Kidney epithelial cell (primary cell): ENCODE data around the gene GPD1. TPM values are rescaled to one million over a fixed set of nuclear protein-coding genes. Genes with fewer than 3 reads are reported as not detected.
A peak's percentile ranks its signal among the peaks of the same experiment; 100 is the strongest.

Source experiments
- DNase-seq: peaks from one replicate; pipeline ENCODE4 v3.0.0-alpha.2; 2010; ENCODE audit warnings: low read depth
- H3K27me3 ChIP-seq: 2 replicates; pipeline ENCODE4 v1.6.0; 2011; ENCODE audit warnings: low read length; ENCODE audit not compliant: control insufficient read depth, insufficient read depth
- H3K36me3 ChIP-seq: 2 replicates; pipeline ENCODE4 v1.5.1; 2011; ENCODE audit warnings: low read length; ENCODE audit not compliant: control insufficient read depth, insufficient read depth
- H3K4me3 ChIP-seq: 2 replicates; pipeline ENCODE4 v1.5.1; 2011; ENCODE audit warnings: low read depth, mild to moderate bottlenecking, control low read depth, low read length
- total RNA-seq: library from RNA; depleted of rRNA; stranded (reverse); fragments of >200 nt; gene quantifications from 2 replicates; pipeline ENCODE4 v1.2.3, GENCODE V29; 2015
- TF ChIP-seq, protein P1 (sequence below): IDR thresholded peaks from 2 replicates; pipeline ENCODE4 v1.5.1; 2011; ENCODE audit warnings: mild to moderate bottlenecking, moderate library complexity, low read length, control low read depth, inconsistent platforms; ENCODE audit not compliant: insufficient read depth, poor library complexity, severe bottlenecking

The GPD1 gene
- total RNA-seq, 1 donor from 2014 or later: 0.04 TPM

DNA sequence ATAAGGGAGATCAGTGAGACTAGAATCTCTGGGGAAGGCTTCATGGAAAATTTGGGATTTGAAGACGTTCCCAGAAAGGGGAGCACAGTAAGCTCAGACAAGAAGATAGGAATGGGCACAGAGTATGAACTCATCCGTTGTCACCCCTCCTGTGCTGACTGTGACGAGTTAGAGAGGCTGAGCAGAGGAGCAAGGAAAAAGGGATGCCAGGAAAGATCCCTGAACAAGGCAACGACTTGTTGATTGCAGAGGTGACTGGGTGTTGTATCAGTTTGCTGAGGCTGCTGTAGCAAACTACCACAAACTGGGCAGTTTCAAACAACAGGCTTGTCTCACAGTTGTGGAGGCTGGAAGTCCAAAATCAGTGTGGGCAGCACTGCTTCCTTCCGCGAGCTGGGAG, 5.9 kb upstream of the GPD1 start:
- no peak overlapping the region for H3K4me3 ChIP-seq
- no peak for DNase-seq
- H3K27me3 ChIP-seq: no peaks in the 10 kb centered on the region
- H3K36me3 ChIP-seq: peaks cover 3% of the 10 kb centered on the region
- TF ChIP-seq, protein P1, sequence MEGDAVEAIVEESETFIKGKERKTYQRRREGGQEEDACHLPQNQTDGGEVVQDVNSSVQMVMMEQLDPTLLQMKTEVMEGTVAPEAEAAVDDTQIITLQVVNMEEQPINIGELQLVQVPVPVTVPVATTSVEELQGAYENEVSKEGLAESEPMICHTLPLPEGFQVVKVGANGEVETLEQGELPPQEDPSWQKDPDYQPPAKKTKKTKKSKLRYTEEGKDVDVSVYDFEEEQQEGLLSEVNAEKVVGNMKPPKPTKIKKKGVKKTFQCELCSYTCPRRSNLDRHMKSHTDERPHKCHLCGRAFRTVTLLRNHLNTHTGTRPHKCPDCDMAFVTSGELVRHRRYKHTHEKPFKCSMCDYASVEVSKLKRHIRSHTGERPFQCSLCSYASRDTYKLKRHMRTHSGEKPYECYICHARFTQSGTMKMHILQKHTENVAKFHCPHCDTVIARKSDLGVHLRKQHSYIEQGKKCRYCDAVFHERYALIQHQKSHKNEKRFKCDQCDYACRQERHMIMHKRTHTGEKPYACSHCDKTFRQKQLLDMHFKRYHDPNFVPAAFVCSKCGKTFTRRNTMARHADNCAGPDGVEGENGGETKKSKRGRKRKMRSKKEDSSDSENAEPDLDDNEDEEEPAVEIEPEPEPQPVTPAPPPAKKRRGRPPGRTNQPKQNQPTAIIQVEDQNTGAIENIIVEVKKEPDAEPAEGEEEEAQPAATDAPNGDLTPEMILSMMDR: no peak

DNA sequence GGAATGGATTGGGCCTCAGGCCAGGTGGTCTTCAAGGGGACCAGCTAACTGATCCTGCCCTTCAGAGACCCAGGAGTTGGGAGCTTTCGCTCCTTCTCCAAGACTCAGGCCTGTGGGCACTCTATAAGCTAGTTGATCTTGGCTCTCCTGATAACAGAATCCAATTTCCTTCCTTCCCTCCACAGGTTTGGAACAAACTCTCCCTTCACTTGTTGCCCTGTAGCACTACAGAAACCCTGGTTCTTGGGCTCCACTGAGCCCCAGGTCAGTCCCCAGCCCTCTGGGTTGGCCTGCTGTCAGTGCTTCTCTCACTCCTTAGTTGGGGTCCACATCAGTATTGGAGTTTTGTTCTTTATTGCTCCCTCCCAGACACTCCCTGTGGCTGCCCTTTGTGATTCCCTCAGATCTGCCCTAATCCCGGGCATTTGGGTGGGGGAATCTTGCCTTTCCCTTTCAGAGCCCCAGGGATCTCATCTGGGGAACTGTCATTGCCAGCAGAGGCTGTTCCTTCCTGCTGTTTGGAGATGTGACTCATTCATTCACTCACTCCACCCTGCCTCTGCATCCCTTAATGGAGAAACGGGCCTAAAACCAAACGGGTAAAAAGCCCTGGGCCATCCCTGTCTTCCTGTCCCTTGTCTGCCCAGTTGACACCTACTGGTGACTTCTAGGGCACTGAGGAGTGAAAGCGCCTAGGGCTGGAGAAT, 4.4 kb upstream of the GPD1 start:
- Histone ChIP-seq H3K4me3 (no peak overlapping the region), H3K27me3 (peaks cover under 1% of the 10 kb centered on the region), H3K36me3 (peaks cover 3% of the 10 kb centered on the region)
- DNase-seq: no peak
- TF ChIP-seq, protein P1: no peak

DNA sequence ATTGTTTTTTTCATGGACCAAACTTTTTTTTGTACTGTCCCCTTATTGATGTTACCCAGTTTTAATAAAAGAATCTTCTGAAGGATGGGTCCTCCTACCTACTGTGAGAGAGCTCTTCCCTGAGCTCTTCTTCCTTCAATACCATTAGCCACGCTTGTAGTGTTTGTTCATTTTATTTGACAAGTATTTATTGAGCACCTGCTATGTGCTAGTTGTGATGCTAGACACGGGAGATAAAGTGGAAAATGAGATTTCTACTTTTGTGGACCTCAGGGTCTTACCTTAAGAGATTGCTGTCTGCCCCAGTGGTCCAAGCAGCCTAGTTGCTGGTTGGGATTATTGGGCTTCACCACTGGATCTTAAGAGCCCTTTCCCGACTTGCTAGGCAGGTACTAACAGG, 3.2 kb upstream of the GPD1 start:
- no peak overlapping the region for H3K4me3 ChIP-seq
- peaks cover 3% of the 10 kb centered on the region for H3K36me3 ChIP-seq
- peaks cover 3% of the 10 kb centered on the region for H3K27me3 ChIP-seq
- TF ChIP-seq, protein P1: no peak
- no peak for DNase-seq

DNA sequence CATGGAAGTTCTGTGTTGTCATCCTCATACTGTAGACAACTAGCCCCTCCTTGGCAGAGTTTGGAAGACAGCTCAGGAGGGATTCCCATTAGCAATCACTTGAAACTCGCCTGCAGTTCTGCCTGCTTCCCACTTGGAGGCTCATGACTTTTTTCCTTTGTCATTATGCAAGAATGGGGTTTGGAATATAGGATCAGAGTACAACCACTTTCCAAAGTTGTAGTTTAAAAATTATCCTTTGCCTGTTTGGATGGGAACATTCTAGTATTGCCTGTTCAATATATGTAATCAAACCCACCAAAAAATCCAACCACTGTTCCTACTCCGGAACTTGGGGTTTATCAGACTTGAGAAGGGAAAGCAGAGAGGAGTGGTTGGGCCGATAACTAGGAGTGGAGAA, 2.1 kb upstream of the GPD1 start:
- no peak overlapping the region for H3K4me3 ChIP-seq
- peaks cover 3% of the 10 kb centered on the region for H3K36me3 ChIP-seq
- no peak for DNase-seq
- TF ChIP-seq, protein P1: peak; percentile 46
- H3K27me3 ChIP-seq: peaks cover 3% of the 10 kb centered on the region

DNA sequence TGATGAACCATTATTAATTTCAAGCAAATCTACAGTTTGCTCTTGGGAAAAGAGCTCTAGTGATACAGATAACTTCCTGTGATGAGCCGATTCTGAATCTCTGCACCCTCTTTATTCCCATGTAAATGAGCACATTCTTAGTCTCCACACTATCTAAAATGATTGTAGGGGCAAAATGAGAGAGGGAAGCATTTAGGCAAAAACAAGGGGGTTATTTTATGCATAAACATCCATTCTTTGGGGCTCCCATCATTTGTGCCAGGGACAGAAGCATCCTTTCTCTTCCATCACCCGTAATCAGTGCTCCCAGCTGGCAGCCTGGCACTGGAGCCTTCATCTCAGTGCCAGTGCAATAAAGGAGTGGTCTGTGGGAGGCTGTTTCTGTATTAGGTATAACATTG, 1.7 kb upstream of the GPD1 start:
- DNase-seq: no peak
- TF ChIP-seq, protein P1: no peak
- Histone ChIP-seq H3K27me3 (peaks cover 3% of the 10 kb centered on the region), H3K36me3 (peaks cover 3% of the 10 kb centered on the region), H3K4me3 (no peak overlapping the region)
